Mesothelial cell of epicardium (in vitro differentiated cells): Measurements from ENCODE around the gene FUT8. TPM values are rescaled to one million over a fixed set of nuclear protein-coding genes. Genes with fewer than 3 reads are reported as not detected.

Source experiments
- DNase-seq, 2 experiments: peaks; one replicate each; pipeline ENCODE4 v3.0.0; 2021; ENCODE audit warnings: low spot score in 2 of 2; ENCODE audit not compliant: unreplicated experiment in 2 of 2
- H3K27ac Mint-ChIP-seq: 2 replicates; pipeline ENCODE4 v1.8.0; 2021; ENCODE audit warnings: mixed read lengths
- H3K27me3 Mint-ChIP-seq: 2 replicates; pipeline ENCODE4 v1.8.0; 2021; ENCODE audit warnings: low read depth, mixed read lengths
- H3K36me3 Mint-ChIP-seq: 2 replicates; pipeline ENCODE4 v1.8.0; 2021; ENCODE audit warnings: mixed read lengths
- H3K4me1 Mint-ChIP-seq: 2 replicates; pipeline ENCODE4 v1.8.0; 2021; ENCODE audit warnings: mixed read lengths
- H3K4me3 Mint-ChIP-seq: 2 replicates; pipeline ENCODE4 v1.8.0; 2021; ENCODE audit warnings: mild to moderate bottlenecking, moderate library complexity, mixed read lengths
- H3K9me3 Mint-ChIP-seq: 2 replicates; pipeline ENCODE4 v1.8.0; 2021; ENCODE audit warnings: mixed read lengths
- CTCF ChIP-seq: fragments of 200-600 bp; sonication (generic); IDR thresholded peaks from one replicate; pipeline ENCODE4 v1.5.0; 2021; ENCODE audit warnings: antibody characterized with exemption; ENCODE audit not compliant: unreplicated experiment
- total RNA-seq: library from RNA; stranded (reverse); gene quantifications from 3 replicates; pipeline ENCODE4 v1.2.1, GENCODE V29; 2021

The FUT8 gene
- total RNA-seq, 1 donor from 2014 or later = 49.4 TPM

GRCh38 chr14:65503771-65504170, 91.2 kb downstream of the FUT8 start:
- TF ChIP-seq CTCF = no peak
- peaks cover 15% of the 10 kb centered on the region for H3K4me1 Mint-ChIP-seq
- no peaks in the 10 kb centered on the region for H3K27me3 Mint-ChIP-seq
- H3K27ac Mint-ChIP-seq = no peak overlapping the region
- no peak overlapping the region for H3K4me3 Mint-ChIP-seq
- H3K9me3 Mint-ChIP-seq = peaks cover 11% of the 10 kb centered on the region
- H3K36me3 Mint-ChIP-seq = peaks cover 11% of the 10 kb centered on the region
- DNase-seq = no peak

- H3K9me3 Mint-ChIP-seq = peaks cover 40% of the 10 kb centered on the region
- no peak overlapping the region for H3K27ac Mint-ChIP-seq
- no peak for TF ChIP-seq CTCF
- no peak for DNase-seq
- H3K27me3 Mint-ChIP-seq = no peaks in the 10 kb centered on the region
- peaks cover 33% of the 10 kb centered on the region for H3K36me3 Mint-ChIP-seq
- H3K4me3 Mint-ChIP-seq = no peak overlapping the region
- peaks cover 15% of the 10 kb centered on the region for H3K4me1 Mint-ChIP-seq
Measured at GRCh38 chr14:65506801-65507200, 94.3 kb downstream of the FUT8 start.

- Mint-ChIP-seq H3K4me1 (no peaks in the 10 kb centered on the region), H3K36me3 (peaks cover 33% of the 10 kb centered on the region), H3K4me3 (no peak overlapping the region), H3K27ac (no peak overlapping the region), H3K9me3 (peaks cover 40% of the 10 kb centered on the region), H3K27me3 (no peaks in the 10 kb centered on the region)
- DNase-seq = no peak
- TF ChIP-seq CTCF = no peak
Measured at GRCh38 chr14:65509842-65510241, 97.3 kb downstream of the FUT8 start.

- Mint-ChIP-seq H3K27ac (no peak overlapping the region), H3K27me3 (no peaks in the 10 kb centered on the region), H3K4me1 (no peaks in the 10 kb centered on the region), H3K9me3 (peaks cover 31% of the 10 kb centered on the region), H3K4me3 (no peak overlapping the region), H3K36me3 (peaks cover 23% of the 10 kb centered on the region)
- DNase-seq = no peak
- TF ChIP-seq CTCF = no peak
Measured at GRCh38 chr14:65513671-65514070, 101.1 kb downstream of the FUT8 start.

GRCh38 chr14:65517635-65518542, 105.4 kb downstream of the FUT8 start:
- Mint-ChIP-seq H3K36me3 (no peaks in the 10 kb centered on the region), H3K9me3 (peaks cover 4% of the 10 kb centered on the region), H3K27me3 (no peaks in the 10 kb centered on the region), H3K27ac (no peak overlapping the region), H3K4me3 (no peak overlapping the region), H3K4me1 (no peaks in the 10 kb centered on the region)
- no peak for TF ChIP-seq CTCF
- DNase-seq = no peak
